Esophagus (tissue), 2 donors: ENCODE measurements around the gene ZFYVE28. TPM values are rescaled to one million over a fixed set of nuclear protein-coding genes. Genes with fewer than 3 reads are reported as not detected.

Experiments used
- H3K27ac ChIP-seq, 2 donors: one replicate each; pipeline ENCODE4 v1.5.1; 2013; ENCODE audit warnings: low read depth in 2 of 2, mild to moderate bottlenecking in 2 of 2, inconsistent platforms in 1 of 2, low read length in 1 of 2, moderate library complexity in 1 of 2
- H3K27me3 ChIP-seq, 2 donors: one replicate each; pipeline ENCODE4 v1.6.1; 2013; ENCODE audit warnings: low read length in 2 of 2, control low read depth in 1 of 2, mild to moderate bottlenecking in 1 of 2; ENCODE audit not compliant: insufficient read depth in 2 of 2, control insufficient read depth in 1 of 2
- H3K36me3 ChIP-seq, 2 donors: one replicate each; pipeline ENCODE4 v1.6.1; 2013; ENCODE audit warnings: low read length in 1 of 2; ENCODE audit not compliant: control insufficient read depth in 2 of 2, insufficient read depth in 2 of 2
- H3K4me1 ChIP-seq, 2 donors: one replicate each; pipeline ENCODE4 v1.6.1; 2013; ENCODE audit warnings: low read length in 1 of 2; ENCODE audit not compliant: control insufficient read depth in 2 of 2, insufficient read depth in 2 of 2
- H3K4me3 ChIP-seq, 2 donors: one replicate each; pipeline ENCODE4 v1.5.1; 2013; ENCODE audit warnings: low read length in 2 of 2, mild to moderate bottlenecking in 2 of 2, low read depth in 1 of 2, moderate library complexity in 1 of 2
- H3K9me3 ChIP-seq, 2 donors: one replicate each; pipeline ENCODE4 v1.6.1; 2013; ENCODE audit warnings: mild to moderate bottlenecking in 2 of 2, low read depth in 1 of 2, low read length in 1 of 2, moderate library complexity in 1 of 2; ENCODE audit not compliant: control insufficient read depth in 2 of 2, insufficient read depth in 1 of 2
- WGBS, 2 donors: extraction: QIAGEN DNeasy Blood & Tissue Kit; methylation state at CpG; one replicate each; pipeline ENCODE4 v1.1.7; 2013; 5-methylcytosine and 5-hydroxymethylcytosine counted together
- polyA plus RNA-seq, 2 donors: library from polyadenylated mRNA; stranded (reverse); fragments of 200-250 nt; gene quantifications; one replicate each; pipeline ENCODE4 v1.2.3, GENCODE V29; 2013
- donor health status: healthy with polysubstance abuse.
- donor health status: Bipolar disorder and iron deficiency.

ZFYVE28 gene
- polyA plus RNA-seq, 2 donors, result 5.2 to 5.4 TPM

DNA sequence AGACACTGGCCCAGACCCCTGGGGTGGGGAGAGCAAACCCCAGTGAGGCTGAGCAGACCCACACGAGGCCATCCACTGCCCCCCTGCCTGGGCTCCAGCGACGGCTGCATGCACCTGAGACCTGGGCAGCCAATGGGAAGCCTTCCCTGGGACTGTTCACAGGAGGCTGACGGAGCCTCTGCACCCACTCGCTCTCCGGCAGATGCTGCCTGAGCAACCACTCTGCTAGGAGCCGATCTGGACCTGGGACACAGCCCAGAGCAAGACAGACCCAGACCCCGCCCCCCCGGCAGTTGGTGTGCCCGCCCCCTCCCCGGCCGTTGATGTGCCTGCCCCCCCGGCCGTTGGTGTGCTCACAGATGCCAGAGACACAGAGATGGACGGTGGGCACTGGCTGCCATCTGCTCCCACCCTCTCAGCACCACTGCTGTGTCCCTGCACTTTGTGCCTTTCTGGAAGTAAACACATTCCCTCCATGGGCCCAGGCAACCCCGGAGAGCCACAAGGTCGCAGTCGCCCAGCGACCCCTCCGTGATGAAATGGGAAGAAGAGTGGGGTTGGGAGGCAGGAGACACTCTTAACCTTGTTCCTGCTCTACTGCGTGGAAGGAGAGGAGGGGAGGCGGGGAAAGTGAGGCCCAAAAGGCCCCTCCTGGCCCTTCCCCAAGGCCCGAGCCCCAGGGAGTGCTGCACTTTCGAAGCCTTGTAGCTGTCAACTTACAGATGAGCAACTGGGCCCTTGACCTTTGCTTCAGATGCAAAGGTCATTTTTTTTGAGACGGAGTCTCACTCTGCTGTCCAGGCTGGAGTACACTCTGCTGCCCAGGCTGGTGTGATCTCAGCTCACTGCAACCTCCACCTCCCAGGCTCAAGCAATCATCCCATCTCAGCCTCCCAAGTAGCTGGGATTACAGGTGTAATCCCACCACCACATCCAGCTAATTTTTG, 62.0 kb downstream of the ZFYVE28 start:
- Histone ChIP-seq H3K27ac (no peak overlapping the region), H3K9me3 (no peaks in the 10 kb centered on the region), H3K36me3 (no peaks in the 10 kb centered on the region), H3K4me1 (no peaks in the 10 kb centered on the region), H3K4me3 (no peak overlapping the region), H3K27me3 (no peaks in the 10 kb centered on the region)
- WGBS, 2 donors, result 79% methylated on average over 23 to 25 of the region's 25 CpGs

DNA sequence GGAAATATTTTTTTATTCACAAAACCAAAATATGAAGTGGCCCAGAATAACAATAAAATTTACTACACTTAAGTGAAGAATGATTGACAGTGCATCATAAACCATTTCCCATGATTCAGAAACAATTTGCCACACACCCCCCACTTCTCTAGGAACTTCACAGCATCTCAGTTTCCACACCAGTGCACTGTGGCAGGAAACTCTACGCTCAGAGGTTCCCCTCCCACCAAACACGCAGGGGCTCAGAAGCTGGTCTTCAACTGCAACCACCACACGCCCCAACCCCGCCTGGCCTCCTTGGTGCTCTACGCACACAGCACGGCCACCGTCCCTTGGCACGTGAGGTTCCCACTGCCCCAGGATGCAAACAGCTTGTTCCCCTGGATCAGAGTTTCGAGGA, 63.7 kb downstream of the ZFYVE28 start:
- Histone ChIP-seq H3K4me3 (no peak overlapping the region), H3K27ac (no peak overlapping the region), H3K9me3 (no peaks in the 10 kb centered on the region), H3K27me3 (no peaks in the 10 kb centered on the region), H3K4me1 (no peaks in the 10 kb centered on the region), H3K36me3 (no peaks in the 10 kb centered on the region)
- WGBS, 2 donors, result 76 to 82% methylated on average over 9 of the region's 9 CpGs

GRCh38 chr4:2354118-2354517, 64.3 kb downstream of the ZFYVE28 start:
- no peaks in the 10 kb centered on the region for H3K36me3 ChIP-seq
- H3K4me3 ChIP-seq, result no peak overlapping the region
- no peaks in the 10 kb centered on the region for H3K9me3 ChIP-seq
- no peaks in the 10 kb centered on the region for H3K4me1 ChIP-seq
- no peaks in the 10 kb centered on the region for H3K27me3 ChIP-seq
- WGBS, 2 donors, result 77 to 81% methylated on average over 6 of the region's 6 CpGs
- no peak overlapping the region for H3K27ac ChIP-seq

DNA sequence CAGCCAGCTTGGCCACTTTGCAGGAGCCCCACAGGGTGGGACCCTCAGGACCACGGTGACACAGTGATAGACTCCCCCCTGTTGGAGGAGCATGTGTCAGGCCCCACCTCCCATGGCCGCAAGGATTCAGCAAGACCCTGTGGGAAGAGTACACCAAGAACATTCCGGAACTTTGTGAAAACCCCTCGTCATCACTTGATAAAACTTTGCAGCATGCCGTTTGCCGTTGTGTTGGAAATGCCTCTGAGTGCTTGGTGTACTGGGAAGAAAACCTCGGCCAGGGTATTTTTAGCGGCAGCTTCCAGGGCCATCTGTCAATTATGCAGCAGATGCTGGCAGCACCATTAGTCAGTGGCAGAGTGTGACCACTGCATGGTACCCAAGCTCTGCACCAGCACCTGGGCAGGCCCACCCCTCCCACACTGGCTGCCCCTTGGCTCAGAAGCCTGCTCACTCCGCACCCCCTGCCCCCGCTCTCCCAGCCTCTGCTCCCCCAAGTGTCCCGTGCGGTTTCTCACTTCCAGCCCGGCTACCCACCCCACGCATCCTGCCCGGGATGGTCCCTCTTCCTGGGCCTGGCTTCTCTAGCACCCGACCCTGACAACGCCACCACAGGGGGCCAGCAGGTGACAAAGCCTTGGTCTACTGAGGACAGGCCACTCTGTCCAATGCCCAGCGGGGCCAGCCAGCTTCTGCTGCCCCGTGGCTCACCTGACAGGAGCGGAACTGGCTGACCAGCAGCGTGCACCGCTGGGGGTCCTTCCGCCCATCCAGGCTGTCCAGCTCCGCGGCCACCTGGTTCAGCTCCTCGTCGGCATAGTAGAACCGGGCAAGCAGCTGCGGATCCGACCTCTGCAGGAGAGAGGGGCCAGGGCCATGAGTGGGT, 65.0 kb downstream of the ZFYVE28 start:
- no peaks in the 10 kb centered on the region for H3K9me3 ChIP-seq
- H3K27ac ChIP-seq, result no peak overlapping the region
- H3K27me3 ChIP-seq, result no peaks in the 10 kb centered on the region
- WGBS, 2 donors, result 82 to 83% methylated on average over 30 of the region's 30 CpGs
- H3K4me1 ChIP-seq, result no peaks in the 10 kb centered on the region
- H3K4me3 ChIP-seq, result no peak overlapping the region
- no peaks in the 10 kb centered on the region for H3K36me3 ChIP-seq

- no peak overlapping the region for H3K27ac ChIP-seq
Measured at GRCh38 chr4:2352729-2353221, 65.7 kb downstream of the ZFYVE28 start.

DNA sequence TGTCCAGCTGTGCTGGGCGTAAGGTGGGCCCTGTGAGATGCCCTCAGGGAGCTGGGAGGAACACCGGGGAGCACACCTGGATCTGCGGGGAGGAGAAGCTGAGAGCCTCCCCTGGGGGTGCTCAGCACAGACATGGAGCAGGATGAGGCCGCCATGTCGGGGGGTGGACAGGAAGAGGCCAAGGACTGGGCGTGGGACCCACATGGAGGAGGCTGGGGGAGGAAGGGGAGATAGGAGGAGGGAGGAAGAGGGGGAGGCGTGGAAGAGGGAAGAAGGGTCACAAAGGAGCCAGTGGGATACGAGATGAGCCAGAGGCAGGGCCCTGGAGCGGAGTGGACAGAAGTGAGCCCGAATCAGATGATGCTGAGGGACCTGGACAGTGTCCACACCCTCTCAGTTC, 66.3 kb downstream of the ZFYVE28 start:
- H3K9me3 ChIP-seq, result no peaks in the 10 kb centered on the region
- WGBS, 2 donors, result 89 to 93% methylated on average over 9 to 10 of the region's 10 CpGs
- no peak overlapping the region for H3K4me3 ChIP-seq
- H3K36me3 ChIP-seq, result no peaks in the 10 kb centered on the region
- H3K27me3 ChIP-seq, result no peaks in the 10 kb centered on the region
- no peak overlapping the region for H3K27ac ChIP-seq
- no peaks in the 10 kb centered on the region for H3K4me1 ChIP-seq

More at GRCh38 chr4:2352729-2353221, 65.7 kb downstream of the ZFYVE28 start:
- no peaks in the 10 kb centered on the region for H3K27me3 ChIP-seq
- H3K4me3 ChIP-seq, result no peak overlapping the region
- WGBS, 2 donors, result 80 to 85% methylated on average over 5 of the region's 5 CpGs
- H3K9me3 ChIP-seq, result no peaks in the 10 kb centered on the region
- no peaks in the 10 kb centered on the region for H3K36me3 ChIP-seq
- no peaks in the 10 kb centered on the region for H3K4me1 ChIP-seq

- Histone ChIP-seq H3K36me3 (no peaks in the 10 kb centered on the region), H3K4me3 (no peak overlapping the region), H3K4me1 (no peaks in the 10 kb centered on the region), H3K9me3 (no peaks in the 10 kb centered on the region), H3K27me3 (no peaks in the 10 kb centered on the region), H3K27ac (no peak overlapping the region)
- WGBS, 2 donors, result 86 to 87% methylated on average over 4 of the region's 4 CpGs
Measured at GRCh38 chr4:2350982-2351381, 67.5 kb downstream of the ZFYVE28 start.

DNA sequence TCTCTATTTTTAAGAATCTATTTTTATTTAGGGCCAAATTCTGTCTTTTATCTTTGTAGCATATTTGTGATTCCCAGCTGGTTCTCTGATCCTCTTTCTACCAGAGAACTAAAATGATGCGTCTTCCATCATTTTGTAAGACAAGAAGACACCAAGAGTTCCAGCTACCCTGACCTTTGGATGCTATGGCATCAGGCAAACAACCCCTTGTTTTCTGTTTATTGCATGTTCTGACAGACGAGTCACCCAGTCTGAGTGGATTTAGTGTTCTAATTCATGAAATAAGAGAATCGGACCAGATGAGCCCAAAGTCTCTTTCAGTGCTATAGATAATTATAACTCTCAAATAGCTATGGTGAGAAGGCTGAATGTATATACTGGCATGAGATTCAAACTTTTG, 69.7 kb downstream of the ZFYVE28 start:
- no peaks in the 10 kb centered on the region for H3K9me3 ChIP-seq
- H3K27me3 ChIP-seq, result no peaks in the 10 kb centered on the region
- 77 to 78% methylated on average over 3 of the region's 3 CpGs for WGBS, 2 donors
- H3K27ac ChIP-seq, result no peak overlapping the region
- H3K4me3 ChIP-seq, result no peak overlapping the region
- no peaks in the 10 kb centered on the region for H3K36me3 ChIP-seq
- no peaks in the 10 kb centered on the region for H3K4me1 ChIP-seq

- Histone ChIP-seq H3K4me1 (no peaks in the 10 kb centered on the region), H3K36me3 (no peaks in the 10 kb centered on the region), H3K4me3 (no peak overlapping the region), H3K27ac (no peak overlapping the region), H3K9me3 (no peaks in the 10 kb centered on the region), H3K27me3 (no peaks in the 10 kb centered on the region)
- WGBS, 2 donors, result 80 to 81% methylated on average over 4 of the region's 4 CpGs
Measured at GRCh38 chr4:2347190-2347589, 71.3 kb downstream of the ZFYVE28 start.
